HepG2 (cell line): ENCODE results near the gene STX5.

Experiments
- JUND ChIP-seq: sonication (generic); formaldehyde crosslinking; IDR thresholded peaks from 2 replicates; pipeline ENCODE4 v1.8.0; 2022; ENCODE audit warnings: mild to moderate bottlenecking, missing genetic modification reagents
- TF ChIP-seq, protein P1 (sequence below): sonication (generic); formaldehyde crosslinking; IDR thresholded peaks from 2 replicates; pipeline ENCODE4 v1.5.0; 2020; ENCODE audit warnings: mild to moderate bottlenecking, missing genetic modification reagents, moderate library complexity

DNA sequence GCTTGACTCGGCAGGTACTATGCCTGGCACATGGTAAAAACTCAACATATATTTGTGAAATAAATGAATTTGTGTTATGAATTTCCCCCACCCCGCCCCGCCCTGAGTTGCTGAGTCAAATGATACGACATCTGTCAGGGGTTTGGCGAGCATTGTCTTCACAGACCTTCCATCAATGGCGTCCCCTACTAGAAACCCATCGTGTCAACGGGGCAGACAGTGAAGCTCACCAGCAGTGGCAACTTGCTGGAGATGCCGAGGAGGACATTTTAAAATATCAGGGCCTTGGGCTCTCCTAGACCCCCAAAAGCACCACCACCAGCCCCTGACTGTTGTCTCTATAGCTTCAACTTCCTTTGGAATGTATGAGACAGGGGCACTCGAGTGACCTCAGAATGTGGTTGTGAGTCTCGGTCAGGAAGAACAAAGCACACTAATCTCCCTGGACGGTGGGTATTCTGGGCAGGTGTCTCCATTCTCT is 25.9 kb downstream of the STX5 start:
- TF ChIP-seq, protein P1, sequence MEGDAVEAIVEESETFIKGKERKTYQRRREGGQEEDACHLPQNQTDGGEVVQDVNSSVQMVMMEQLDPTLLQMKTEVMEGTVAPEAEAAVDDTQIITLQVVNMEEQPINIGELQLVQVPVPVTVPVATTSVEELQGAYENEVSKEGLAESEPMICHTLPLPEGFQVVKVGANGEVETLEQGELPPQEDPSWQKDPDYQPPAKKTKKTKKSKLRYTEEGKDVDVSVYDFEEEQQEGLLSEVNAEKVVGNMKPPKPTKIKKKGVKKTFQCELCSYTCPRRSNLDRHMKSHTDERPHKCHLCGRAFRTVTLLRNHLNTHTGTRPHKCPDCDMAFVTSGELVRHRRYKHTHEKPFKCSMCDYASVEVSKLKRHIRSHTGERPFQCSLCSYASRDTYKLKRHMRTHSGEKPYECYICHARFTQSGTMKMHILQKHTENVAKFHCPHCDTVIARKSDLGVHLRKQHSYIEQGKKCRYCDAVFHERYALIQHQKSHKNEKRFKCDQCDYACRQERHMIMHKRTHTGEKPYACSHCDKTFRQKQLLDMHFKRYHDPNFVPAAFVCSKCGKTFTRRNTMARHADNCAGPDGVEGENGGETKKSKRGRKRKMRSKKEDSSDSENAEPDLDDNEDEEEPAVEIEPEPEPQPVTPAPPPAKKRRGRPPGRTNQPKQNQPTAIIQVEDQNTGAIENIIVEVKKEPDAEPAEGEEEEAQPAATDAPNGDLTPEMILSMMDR (CRISPR knock-in tag), result no peak
- TF ChIP-seq JUND (CRISPR knock-in tag), result no peak
